Neural cell (in vitro differentiated cells): ENCODE results near the gene TEN1. TPM values are rescaled to one million over a fixed set of nuclear protein-coding genes. Genes with fewer than 3 reads are reported as not detected.

Experiments used
- H2AFZ ChIP-seq: fragments of 200-600, 300-800 bp; sonication (generic), shearing (Covaris generic); 2 replicates; pipeline ENCODE4 v1.6.0; 2014; ENCODE audit warnings: low read depth, mild to moderate bottlenecking, antibody characterized with exemption, low read length, moderate library complexity
- H3F3A ChIP-seq: fragments of 200-600 bp; shearing (Covaris generic); 2 replicates; pipeline ENCODE4 v1.6.1; 2016; ENCODE audit warnings: mild to moderate bottlenecking, moderate library complexity, mixed read lengths, antibody characterized with exemption, low read length; ENCODE audit not compliant: insufficient read depth, poor library complexity, severe bottlenecking
- H3K27ac ChIP-seq: fragments of 200-600, 300-800 bp; sonication (generic), shearing (Covaris generic); 2 replicates; pipeline ENCODE4 v1.5.1; 2014; ENCODE audit warnings: mild to moderate bottlenecking, low read length, moderate library complexity
- H3K27me3 ChIP-seq: fragments of 300-800, 200-600 bp; sonication (generic), shearing (Covaris generic); 2 replicates; pipeline ENCODE4 v1.6.0; 2014; ENCODE audit warnings: mild to moderate bottlenecking, low read depth, low read length, moderate library complexity; ENCODE audit not compliant: insufficient read depth
- H3K36me3 ChIP-seq: fragments of 300-800, 200-600 bp; sonication (generic), shearing (Covaris generic); 2 replicates; pipeline ENCODE4 v1.5.1; 2014; ENCODE audit warnings: mild to moderate bottlenecking, antibody characterized with exemption, low read length, moderate library complexity; ENCODE audit not compliant: insufficient read depth
- H3K4me2 ChIP-seq: fragments of 300-800, 200-600 bp; sonication (generic), shearing (Covaris generic); 2 replicates; pipeline ENCODE4 v1.6.0; 2014; ENCODE audit warnings: mild to moderate bottlenecking, low read length
- H3K4me3 ChIP-seq: fragments of 300-800, 200-600 bp; sonication (generic), shearing (Covaris generic); 2 replicates; pipeline ENCODE4 v1.5.1; 2014; ENCODE audit warnings: mild to moderate bottlenecking, low read length, moderate library complexity
- H3K79me2 ChIP-seq: fragments of 200-600 bp; shearing (Covaris generic); replicated peaks from 2 replicates; pipeline ENCODE4 v1.6.0; 2014; ENCODE audit warnings: mild to moderate bottlenecking, low read length, moderate library complexity; ENCODE audit not compliant: insufficient read depth
- H3K9ac ChIP-seq: fragments of 300-800, 200-600 bp; sonication (generic), shearing (Covaris generic); 2 replicates; pipeline ENCODE4 v1.6.1; 2016; ENCODE audit warnings: mild to moderate bottlenecking, low read length, mixed read lengths
- H3K9me2 ChIP-seq: fragments of 200-600 bp; shearing (Covaris generic); 2 replicates; pipeline ENCODE4 v1.6.1; 2016; ENCODE audit warnings: mild to moderate bottlenecking, low read length, mixed read lengths; ENCODE audit not compliant: insufficient read depth
- H3K9me3 ChIP-seq: fragments of 200-600, 300-800 bp; sonication (generic), shearing (Covaris generic); 2 replicates; pipeline ENCODE4 v1.6.1; 2016; ENCODE audit warnings: mild to moderate bottlenecking, mixed run types, low read length, moderate library complexity, mixed read lengths
- H4K20me1 ChIP-seq: fragments of 200-600 bp; shearing (Covaris generic); 2 replicates; pipeline ENCODE4 v1.6.1; 2016; ENCODE audit warnings: mild to moderate bottlenecking, mixed run types; ENCODE audit not compliant: insufficient read depth
- EP300 ChIP-seq: fragments of 450-650 bp; conservative IDR thresholded peaks from 2 replicates; pipeline ENCODE4 v1.6.1; 2014; ENCODE audit warnings: antibody characterized with exemption, mild to moderate bottlenecking, moderate library complexity; ENCODE audit not compliant: poor library complexity, severe bottlenecking
- EZH2 ChIP-seq: fragments of 200-600, 300-800 bp; shearing (Covaris generic), sonication (generic); IDR thresholded peaks from 2 replicates; pipeline ENCODE4 v1.6.1; 2014; ENCODE audit warnings: antibody characterized with exemption, low read length, borderline replicate concordance, mild to moderate bottlenecking; ENCODE audit not compliant: insufficient read depth, poor library complexity, severe bottlenecking
- MXI1 ChIP-seq: fragments of 450-650 bp; conservative IDR thresholded peaks from 2 replicates; pipeline ENCODE4 v1.6.1; 2014; ENCODE audit warnings: antibody characterized with exemption, mild to moderate bottlenecking; ENCODE audit not compliant: poor library complexity, severe bottlenecking
- POLR2AphosphoS5 ChIP-seq: IDR thresholded peaks from 2 replicates; pipeline ENCODE4 v1.6.1; 2012
- RAD21 ChIP-seq: fragments of 450-650 bp; conservative IDR thresholded peaks from 2 replicates; pipeline ENCODE4 v1.6.1; 2014; ENCODE audit warnings: antibody characterized with exemption, mild to moderate bottlenecking, moderate library complexity
- REST ChIP-seq: IDR thresholded peaks from 2 replicates; pipeline ENCODE4 v1.6.1; 2012; ENCODE audit warnings: borderline replicate concordance
- SMC3 ChIP-seq: fragments of 450-650 bp; conservative IDR thresholded peaks from 2 replicates; pipeline ENCODE4 v1.6.1; 2014; ENCODE audit warnings: antibody characterized with exemption, mild to moderate bottlenecking, moderate library complexity; ENCODE audit not compliant: poor library complexity
- TAF1 ChIP-seq: IDR thresholded peaks from 2 replicates; pipeline ENCODE4 v1.6.1; 2012; ENCODE audit warnings: low read depth
- polyA plus RNA-seq: library from polyadenylated mRNA; depleted of rRNA; stranded (reverse); fragments of >200 nt; gene quantifications from 2 replicates; pipeline ENCODE4 v1.2.3, GENCODE V29; 2014
- TF ChIP-seq, protein P1 (sequence below): fragments of 450-650 bp; IDR thresholded peaks from 2 replicates; pipeline ENCODE4 v1.5.1; 2014; ENCODE audit warnings: antibody characterized with exemption, mild to moderate bottlenecking, moderate library complexity; ENCODE audit not compliant: poor library complexity, severe bottlenecking

Gene TEN1
- polyA plus RNA-seq, 1 donor from 2014 or later, result 33.1 TPM

GRCh38 chr17:76032073-76032779, 53.2 kb downstream of the TEN1 start:
- H3F3A ChIP-seq, result no peaks in the 10 kb centered on the region
- no peaks in the 10 kb centered on the region for H3K36me3 ChIP-seq
- H3K27me3 ChIP-seq, result no peaks in the 10 kb centered on the region
- no peaks in the 10 kb centered on the region for H3K9me2 ChIP-seq
- TF ChIP-seq SMC3 (no peak), TAF1 (no peak), POLR2AphosphoS5 (no peak), RAD21 (no peak), EP300 (no peak), MXI1 (no peak), EZH2 (no peak), REST (no peak)
- TF ChIP-seq, protein P1, sequence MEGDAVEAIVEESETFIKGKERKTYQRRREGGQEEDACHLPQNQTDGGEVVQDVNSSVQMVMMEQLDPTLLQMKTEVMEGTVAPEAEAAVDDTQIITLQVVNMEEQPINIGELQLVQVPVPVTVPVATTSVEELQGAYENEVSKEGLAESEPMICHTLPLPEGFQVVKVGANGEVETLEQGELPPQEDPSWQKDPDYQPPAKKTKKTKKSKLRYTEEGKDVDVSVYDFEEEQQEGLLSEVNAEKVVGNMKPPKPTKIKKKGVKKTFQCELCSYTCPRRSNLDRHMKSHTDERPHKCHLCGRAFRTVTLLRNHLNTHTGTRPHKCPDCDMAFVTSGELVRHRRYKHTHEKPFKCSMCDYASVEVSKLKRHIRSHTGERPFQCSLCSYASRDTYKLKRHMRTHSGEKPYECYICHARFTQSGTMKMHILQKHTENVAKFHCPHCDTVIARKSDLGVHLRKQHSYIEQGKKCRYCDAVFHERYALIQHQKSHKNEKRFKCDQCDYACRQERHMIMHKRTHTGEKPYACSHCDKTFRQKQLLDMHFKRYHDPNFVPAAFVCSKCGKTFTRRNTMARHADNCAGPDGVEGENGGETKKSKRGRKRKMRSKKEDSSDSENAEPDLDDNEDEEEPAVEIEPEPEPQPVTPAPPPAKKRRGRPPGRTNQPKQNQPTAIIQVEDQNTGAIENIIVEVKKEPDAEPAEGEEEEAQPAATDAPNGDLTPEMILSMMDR, result no peak
- no peaks in the 10 kb centered on the region for H3K9me3 ChIP-seq
- H4K20me1 ChIP-seq, result no peaks in the 10 kb centered on the region
- H2AFZ ChIP-seq, result no peak overlapping the region
- H3K27ac ChIP-seq, result no peak overlapping the region
- H3K9ac ChIP-seq, result no peak overlapping the region
- H3K79me2 ChIP-seq, result no peaks in the 10 kb centered on the region
- no peak overlapping the region for H3K4me2 ChIP-seq
- H3K4me3 ChIP-seq, result no peak overlapping the region

GRCh38 chr17:76032780-76033108, 53.7 kb downstream of the TEN1 start:
- no peaks in the 10 kb centered on the region for H4K20me1 ChIP-seq
- no peak overlapping the region for H3K27ac ChIP-seq
- no peaks in the 10 kb centered on the region for H3K36me3 ChIP-seq
- H3K9me2 ChIP-seq, result no peaks in the 10 kb centered on the region
- no peaks in the 10 kb centered on the region for H3K79me2 ChIP-seq
- H2AFZ ChIP-seq, result no peak overlapping the region
- TF ChIP-seq RAD21 (no peak), TAF1 (no peak), POLR2AphosphoS5 (no peak), SMC3 (no peak), MXI1 (no peak), EZH2 (no peak), REST (no peak), EP300 (no peak)
- TF ChIP-seq, protein P1, result no peak
- no peak overlapping the region for H3K4me3 ChIP-seq
- no peak overlapping the region for H3K4me2 ChIP-seq
- no peaks in the 10 kb centered on the region for H3K9me3 ChIP-seq
- H3K9ac ChIP-seq, result no peak overlapping the region
- no peaks in the 10 kb centered on the region for H3K27me3 ChIP-seq
- H3F3A ChIP-seq, result no peaks in the 10 kb centered on the region
